ENCODE data around the gene SMPDL3B.
A peak's percentile ranks its signal among the peaks of the same experiment; 100 is the strongest.

Gene SMPDL3B

GRCh38 chr1:27956761-27957160 is 22.0 kb downstream of the SMPDL3B start:
- TF ChIP-seq CTCF (IDR thresholded peaks at IDR 0.05) = no peak

- no peak for TF ChIP-seq CTCF (IDR thresholded peaks at IDR 0.05)
Observed at GRCh38 chr1:27957655-27958054, 22.9 kb downstream of the SMPDL3B start.

GRCh38 chr1:27958513-27958912 is 23.7 kb downstream of the SMPDL3B start:
- TF ChIP-seq CTCF (IDR thresholded peaks at IDR 0.05) = no peak

- TF ChIP-seq CTCF (IDR thresholded peaks at IDR 0.05) = peak; percentile 64
Observed at GRCh38 chr1:27959792-27960603, 25.2 kb downstream of the SMPDL3B start, which contains the start of gene XKR8. Gene XKR8 (plus strand): TSS chr1:27959973. CDS start chr1:27960070, 97 bp downstream.

- TF ChIP-seq CTCF (IDR thresholded peaks at IDR 0.05) = no peak
Observed at GRCh38 chr1:27960762-27961645, 26.2 kb downstream of the SMPDL3B start.

GRCh38 chr1:27961646-27962221 is 26.9 kb downstream of the SMPDL3B start:
- no peak for TF ChIP-seq CTCF (IDR thresholded peaks at IDR 0.05)

- no peak for TF ChIP-seq CTCF (IDR thresholded peaks at IDR 0.05)
Observed at GRCh38 chr1:27963393-27963792, 28.6 kb downstream of the SMPDL3B start.

Measured in LNCAP (cell line).